ENCODE results near the gene SCLY.

The SCLY gene

DNA sequence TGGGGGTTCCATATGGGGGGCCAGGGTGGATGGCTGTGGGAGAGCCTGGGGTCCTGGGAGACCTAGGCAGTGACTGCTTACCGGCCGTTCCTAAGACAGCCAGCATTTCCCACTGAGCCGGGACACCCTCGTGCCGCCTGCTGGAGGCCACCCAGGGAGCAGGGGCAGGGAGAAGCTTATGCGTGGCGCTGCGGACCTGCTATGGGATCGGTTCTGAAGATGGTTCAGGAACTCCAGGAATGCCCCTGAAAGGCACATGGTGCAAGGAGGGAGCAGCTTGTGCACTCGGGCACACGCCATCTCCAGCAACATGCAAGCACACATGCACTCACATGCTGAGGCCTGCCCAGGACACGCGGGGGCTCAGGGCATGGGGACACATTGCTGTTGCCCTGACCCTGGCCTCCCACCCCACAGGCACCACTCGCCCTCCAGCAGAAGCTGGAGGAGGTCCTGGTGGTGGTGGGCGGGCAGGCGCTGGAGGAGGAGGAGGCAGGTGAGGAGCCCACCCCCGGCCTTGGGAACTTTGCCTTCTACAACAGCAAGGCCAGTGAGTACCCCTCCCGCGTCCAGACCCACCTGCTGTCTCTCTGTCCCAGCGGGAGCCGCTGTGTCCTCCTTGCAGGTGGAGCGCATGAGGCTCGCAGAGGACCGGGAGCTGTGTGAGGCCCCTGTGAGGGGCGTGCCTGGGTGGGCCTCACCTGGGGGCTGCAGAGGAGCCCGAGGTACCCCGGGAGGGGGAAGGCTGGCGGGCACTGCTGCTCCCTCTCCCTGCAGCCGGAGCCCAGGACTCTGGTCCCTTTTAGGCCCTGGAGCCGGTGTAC is 81.8 kb downstream of the SCLY start (continued):
- TF ChIP-seq, protein P1, sequence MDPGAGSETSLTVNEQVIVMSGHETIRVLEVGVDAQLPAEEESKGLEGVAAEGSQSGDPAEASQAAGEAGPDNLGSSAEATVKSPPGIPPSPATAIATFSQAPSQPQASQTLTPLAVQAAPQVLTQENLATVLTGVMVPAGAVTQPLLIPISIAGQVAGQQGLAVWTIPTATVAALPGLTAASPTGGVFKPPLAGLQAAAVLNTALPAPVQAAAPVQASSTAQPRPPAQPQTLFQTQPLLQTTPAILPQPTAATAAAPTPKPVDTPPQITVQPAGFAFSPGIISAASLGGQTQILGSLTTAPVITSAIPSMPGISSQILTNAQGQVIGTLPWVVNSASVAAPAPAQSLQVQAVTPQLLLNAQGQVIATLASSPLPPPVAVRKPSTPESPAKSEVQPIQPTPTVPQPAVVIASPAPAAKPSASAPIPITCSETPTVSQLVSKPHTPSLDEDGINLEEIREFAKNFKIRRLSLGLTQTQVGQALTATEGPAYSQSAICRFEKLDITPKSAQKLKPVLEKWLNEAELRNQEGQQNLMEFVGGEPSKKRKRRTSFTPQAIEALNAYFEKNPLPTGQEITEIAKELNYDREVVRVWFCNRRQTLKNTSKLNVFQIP (CRISPR knock-in tag; IDR thresholded peaks at IDR 0.05; ENCODE audit: borderline replicate concordance, low read depth) = no peak
- TF ChIP-seq OSR1 (CRISPR knock-in tag; IDR thresholded peaks at IDR 0.05) (no peak), ARNTL (CRISPR knock-in tag; IDR thresholded peaks at IDR 0.05; ENCODE audit: borderline replicate concordance, low read depth) (no peak), ZC3H10 (CRISPR knock-in tag; IDR thresholded peaks at IDR 0.05) (no peak)
- TF ChIP-seq, protein P2, sequence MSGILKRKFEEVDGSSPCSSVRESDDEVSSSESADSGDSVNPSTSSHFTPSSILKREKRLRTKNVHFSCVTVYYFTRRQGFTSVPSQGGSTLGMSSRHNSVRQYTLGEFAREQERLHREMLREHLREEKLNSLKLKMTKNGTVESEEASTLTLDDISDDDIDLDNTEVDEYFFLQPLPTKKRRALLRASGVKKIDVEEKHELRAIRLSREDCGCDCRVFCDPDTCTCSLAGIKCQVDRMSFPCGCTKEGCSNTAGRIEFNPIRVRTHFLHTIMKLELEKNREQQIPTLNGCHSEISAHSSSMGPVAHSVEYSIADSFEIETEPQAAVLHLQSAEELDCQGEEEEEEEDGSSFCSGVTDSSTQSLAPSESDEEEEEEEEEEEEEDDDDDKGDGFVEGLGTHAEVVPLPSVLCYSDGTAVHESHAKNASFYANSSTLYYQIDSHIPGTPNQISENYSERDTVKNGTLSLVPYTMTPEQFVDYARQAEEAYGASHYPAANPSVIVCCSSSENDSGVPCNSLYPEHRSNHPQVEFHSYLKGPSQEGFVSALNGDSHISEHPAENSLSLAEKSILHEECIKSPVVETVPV (CRISPR knock-in tag; IDR thresholded peaks at IDR 0.05) = no peak

DNA sequence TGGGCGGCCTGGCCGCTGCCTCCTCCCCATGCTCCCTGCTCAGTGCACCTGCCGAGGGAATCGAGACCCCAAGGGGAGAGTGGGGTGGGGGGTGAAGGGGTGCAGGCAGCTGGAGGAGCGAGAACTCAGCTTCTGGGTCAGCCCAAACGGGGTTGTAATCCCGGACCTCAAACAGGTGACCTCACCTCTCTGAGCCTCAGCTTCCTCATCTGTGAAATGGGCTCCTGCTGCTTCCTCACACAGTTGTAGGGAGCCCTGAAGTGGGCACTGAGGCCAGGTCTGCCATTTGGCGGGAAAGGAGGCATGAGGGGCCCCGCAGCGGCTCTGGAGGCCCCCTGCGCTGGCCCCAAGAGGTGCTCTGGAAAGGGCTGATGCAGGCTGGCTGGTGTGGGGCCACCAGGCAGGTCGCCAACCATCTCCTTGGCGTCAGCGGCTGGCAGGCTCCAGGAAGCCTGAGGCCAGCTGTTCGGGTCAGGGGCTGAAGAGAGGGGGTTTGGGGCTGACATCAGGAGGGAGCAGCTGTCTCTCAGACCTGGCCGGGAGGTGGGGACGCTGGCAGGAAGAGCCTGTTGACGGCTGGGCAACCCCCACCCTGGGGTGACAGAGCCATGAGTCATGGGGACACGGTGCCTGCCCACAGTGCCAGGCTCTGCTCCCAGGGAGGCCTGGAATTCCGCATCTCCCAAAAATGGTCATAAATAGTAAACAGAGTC is 82.6 kb downstream of the SCLY start:
- ATAC-seq = peak; percentile 62
- TF ChIP-seq ZNF565 (CRISPR knock-in tag; conservative IDR thresholded peaks at IDR 0.05; ENCODE audit: low read depth) (no peak), OSR1 (CRISPR knock-in tag; IDR thresholded peaks at IDR 0.05) (no peak), ARNTL (CRISPR knock-in tag; IDR thresholded peaks at IDR 0.05; ENCODE audit: borderline replicate concordance, low read depth) (no peak), SNAI2 (CRISPR knock-in tag; IDR thresholded peaks at IDR 0.05) (no peak), RARB (CRISPR knock-in tag; IDR thresholded peaks at IDR 0.05) (no peak), ZNF70 (CRISPR knock-in tag; IDR thresholded peaks at IDR 0.05) (no peak), ZFP3 (CRISPR knock-in tag; IDR thresholded peaks at IDR 0.05) (no peak), ISL1 (CRISPR knock-in tag; IDR thresholded peaks at IDR 0.05) (no peak), ZC3H10 (CRISPR knock-in tag; IDR thresholded peaks at IDR 0.05) (no peak), ZNF8 (CRISPR knock-in tag; IDR thresholded peaks at IDR 0.05) (no peak), BACH2 (CRISPR knock-in tag; IDR thresholded peaks at IDR 0.05; ENCODE audit: borderline replicate concordance) (no peak), ZFP30 (CRISPR knock-in tag; IDR thresholded peaks at IDR 0.05) (no peak), TCF4 (CRISPR knock-in tag; IDR thresholded peaks at IDR 0.05; ENCODE audit: borderline replicate concordance) (no peak), GLIS3 (CRISPR knock-in tag; IDR thresholded peaks at IDR 0.05) (no peak)
- TF ChIP-seq, protein P3, sequence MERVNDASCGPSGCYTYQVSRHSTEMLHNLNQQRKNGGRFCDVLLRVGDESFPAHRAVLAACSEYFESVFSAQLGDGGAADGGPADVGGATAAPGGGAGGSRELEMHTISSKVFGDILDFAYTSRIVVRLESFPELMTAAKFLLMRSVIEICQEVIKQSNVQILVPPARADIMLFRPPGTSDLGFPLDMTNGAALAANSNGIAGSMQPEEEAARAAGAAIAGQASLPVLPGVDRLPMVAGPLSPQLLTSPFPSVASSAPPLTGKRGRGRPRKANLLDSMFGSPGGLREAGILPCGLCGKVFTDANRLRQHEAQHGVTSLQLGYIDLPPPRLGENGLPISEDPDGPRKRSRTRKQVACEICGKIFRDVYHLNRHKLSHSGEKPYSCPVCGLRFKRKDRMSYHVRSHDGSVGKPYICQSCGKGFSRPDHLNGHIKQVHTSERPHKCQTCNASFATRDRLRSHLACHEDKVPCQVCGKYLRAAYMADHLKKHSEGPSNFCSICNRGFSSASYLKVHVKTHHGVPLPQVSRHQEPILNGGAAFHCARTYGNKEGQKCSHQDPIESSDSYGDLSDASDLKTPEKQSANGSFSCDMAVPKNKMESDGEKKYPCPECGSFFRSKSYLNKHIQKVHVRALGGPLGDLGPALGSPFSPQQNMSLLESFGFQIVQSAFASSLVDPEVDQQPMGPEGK (CRISPR knock-in tag; IDR thresholded peaks at IDR 0.05; ENCODE audit: borderline replicate concordance) = no peak
- TF ChIP-seq, protein P4, sequence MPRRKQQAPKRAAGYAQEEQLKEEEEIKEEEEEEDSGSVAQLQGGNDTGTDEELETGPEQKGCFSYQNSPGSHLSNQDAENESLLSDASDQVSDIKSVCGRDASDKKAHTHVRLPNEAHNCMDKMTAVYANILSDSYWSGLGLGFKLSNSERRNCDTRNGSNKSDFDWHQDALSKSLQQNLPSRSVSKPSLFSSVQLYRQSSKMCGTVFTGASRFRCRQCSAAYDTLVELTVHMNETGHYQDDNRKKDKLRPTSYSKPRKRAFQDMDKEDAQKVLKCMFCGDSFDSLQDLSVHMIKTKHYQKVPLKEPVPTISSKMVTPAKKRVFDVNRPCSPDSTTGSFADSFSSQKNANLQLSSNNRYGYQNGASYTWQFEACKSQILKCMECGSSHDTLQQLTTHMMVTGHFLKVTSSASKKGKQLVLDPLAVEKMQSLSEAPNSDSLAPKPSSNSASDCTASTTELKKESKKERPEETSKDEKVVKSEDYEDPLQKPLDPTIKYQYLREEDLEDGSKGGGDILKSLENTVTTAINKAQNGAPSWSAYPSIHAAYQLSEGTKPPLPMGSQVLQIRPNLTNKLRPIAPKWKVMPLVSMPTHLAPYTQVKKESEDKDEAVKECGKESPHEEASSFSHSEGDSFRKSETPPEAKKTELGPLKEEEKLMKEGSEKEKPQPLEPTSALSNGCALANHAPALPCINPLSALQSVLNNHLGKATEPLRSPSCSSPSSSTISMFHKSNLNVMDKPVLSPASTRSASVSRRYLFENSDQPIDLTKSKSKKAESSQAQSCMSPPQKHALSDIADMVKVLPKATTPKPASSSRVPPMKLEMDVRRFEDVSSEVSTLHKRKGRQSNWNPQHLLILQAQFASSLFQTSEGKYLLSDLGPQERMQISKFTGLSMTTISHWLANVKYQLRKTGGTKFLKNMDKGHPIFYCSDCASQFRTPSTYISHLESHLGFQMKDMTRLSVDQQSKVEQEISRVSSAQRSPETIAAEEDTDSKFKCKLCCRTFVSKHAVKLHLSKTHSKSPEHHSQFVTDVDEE (CRISPR knock-in tag; IDR thresholded peaks at IDR 0.05) = no peak
- TF ChIP-seq, protein P2 (CRISPR knock-in tag; IDR thresholded peaks at IDR 0.05) = no peak
- TF ChIP-seq, protein P1 (CRISPR knock-in tag; IDR thresholded peaks at IDR 0.05; ENCODE audit: borderline replicate concordance, low read depth) = no peak

Data from SK-N-SH treated with all-trans-retinoic acid at 6 μM for 48 hours (cell line).